ENCODE results near the gene AP2S1. TPM values are rescaled to one million over a fixed set of nuclear protein-coding genes. Genes with fewer than 3 reads are reported as not detected.

AP2S1 gene
- 100 to 1,000 TPM; 101 to 105 TPM for total RNA-seq

DNA sequence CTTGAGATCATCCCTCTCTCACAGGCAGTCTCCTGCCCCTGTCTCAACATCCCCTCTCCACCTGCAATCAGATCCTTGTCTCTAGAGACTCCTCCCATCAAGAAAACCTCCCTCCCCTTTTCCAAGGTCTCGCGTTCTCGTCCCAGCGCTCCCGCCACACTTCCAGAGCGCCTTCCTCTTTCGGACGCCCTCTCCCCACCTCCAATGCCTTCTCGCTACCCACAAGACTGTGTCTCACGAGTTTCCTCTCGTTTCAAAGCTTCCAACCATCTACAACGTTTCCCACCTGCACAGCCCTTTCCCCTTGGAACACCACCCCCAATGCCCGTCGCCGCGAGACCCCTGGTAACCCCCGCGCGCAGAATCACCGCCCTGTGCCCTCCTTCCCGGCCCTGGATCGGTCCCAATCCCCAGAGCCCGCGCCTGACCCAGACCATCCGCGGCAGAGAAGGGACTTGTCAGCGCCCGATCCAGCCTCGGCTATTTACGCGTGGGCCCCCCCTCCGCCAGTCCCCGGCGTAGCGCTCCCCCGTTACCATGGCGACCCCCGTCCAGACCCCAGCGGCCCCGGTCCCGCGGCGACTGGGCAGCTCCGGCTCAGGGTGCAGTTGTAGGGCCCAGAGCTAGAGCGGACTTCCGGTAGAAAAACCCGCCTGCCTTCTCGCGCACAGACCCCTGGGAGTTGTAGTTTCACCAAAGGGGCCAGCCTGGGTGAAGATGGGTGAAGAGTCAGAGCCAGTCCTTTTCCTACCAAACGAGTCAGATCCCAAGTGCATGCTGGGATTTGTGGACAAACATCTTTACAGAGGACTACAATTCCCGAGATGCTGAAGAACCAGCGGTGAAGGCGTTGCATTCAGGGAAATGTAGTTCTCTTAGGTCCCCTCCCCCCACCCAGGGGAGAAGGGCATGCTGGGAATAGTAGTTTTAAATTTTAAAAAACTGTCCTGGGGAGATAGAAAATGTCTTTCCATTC, at the start of gene AP2S1:
Gene AP2S1, minus strand, starts transcription at position 619 of the 976 bp plus-strand sequence. Its CDS starts 80 bp downstream, at position 539.
- peak within 1 kb of the TSS; percentile 98 for H3K4me3 Mint-ChIP-seq
- no peaks in the 10 kb centered on the region for H3K9me3 Mint-ChIP-seq
- ChIA-PET CTCF (interaction anchor here (0.9 to 2.3 kb wide), 6 partner anchors 10 to 141 kb away, joined by 3 to 12 read pairs (median 4); no protein-coding TSS in a partner anchor), POLR2A (interaction anchor here (1.3 to 2.9 kb wide), 3 partner anchors 61 to 100 kb away, joined by 3 to 7 read pairs (median 3); partner anchors contain the start of gene SLC1A5)
- TF ChIP-seq, protein P1, sequence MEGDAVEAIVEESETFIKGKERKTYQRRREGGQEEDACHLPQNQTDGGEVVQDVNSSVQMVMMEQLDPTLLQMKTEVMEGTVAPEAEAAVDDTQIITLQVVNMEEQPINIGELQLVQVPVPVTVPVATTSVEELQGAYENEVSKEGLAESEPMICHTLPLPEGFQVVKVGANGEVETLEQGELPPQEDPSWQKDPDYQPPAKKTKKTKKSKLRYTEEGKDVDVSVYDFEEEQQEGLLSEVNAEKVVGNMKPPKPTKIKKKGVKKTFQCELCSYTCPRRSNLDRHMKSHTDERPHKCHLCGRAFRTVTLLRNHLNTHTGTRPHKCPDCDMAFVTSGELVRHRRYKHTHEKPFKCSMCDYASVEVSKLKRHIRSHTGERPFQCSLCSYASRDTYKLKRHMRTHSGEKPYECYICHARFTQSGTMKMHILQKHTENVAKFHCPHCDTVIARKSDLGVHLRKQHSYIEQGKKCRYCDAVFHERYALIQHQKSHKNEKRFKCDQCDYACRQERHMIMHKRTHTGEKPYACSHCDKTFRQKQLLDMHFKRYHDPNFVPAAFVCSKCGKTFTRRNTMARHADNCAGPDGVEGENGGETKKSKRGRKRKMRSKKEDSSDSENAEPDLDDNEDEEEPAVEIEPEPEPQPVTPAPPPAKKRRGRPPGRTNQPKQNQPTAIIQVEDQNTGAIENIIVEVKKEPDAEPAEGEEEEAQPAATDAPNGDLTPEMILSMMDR (IDR thresholded peaks at IDR 0.05), result no peak
- peak within 1 kb of the TSS; percentile 85 for H3K27ac Mint-ChIP-seq
- intact Hi-C loops (cut with micrococcal nuclease), result no loop called here
- peaks cover 10% of the 10 kb centered on the region for H3K36me3 Mint-ChIP-seq (ENCODE audit: low read depth)
- peak; percentile 96 for DNase-seq
- peak; percentile 99 for ATAC-seq
- no peaks in the 10 kb centered on the region for H3K27me3 Mint-ChIP-seq
- peaks cover 15% of the 10 kb centered on the region for H3K4me1 Mint-ChIP-seq (ENCODE audit: low read depth)

DNA sequence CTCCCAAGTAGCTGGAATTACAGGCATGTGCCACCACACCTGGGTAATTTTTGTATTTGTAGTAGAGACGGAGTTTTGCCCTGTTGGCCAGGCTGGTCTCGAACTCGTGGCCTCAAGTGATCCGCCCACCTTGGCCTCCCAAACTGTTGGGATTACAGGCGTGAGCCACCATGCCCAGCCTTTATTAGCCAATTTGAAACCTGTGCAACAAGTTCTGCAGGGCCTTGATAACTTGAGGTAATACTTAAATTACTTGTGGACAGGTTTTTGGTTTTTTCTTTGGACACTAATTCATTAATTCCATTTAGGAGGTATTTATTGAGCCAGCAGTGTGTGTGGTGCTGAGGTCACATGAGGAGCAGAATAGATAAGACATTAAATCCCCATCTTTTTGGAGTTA, 49.7 kb upstream of the AP2S1 start:
- CTCF ChIA-PET, result interaction anchor here (1.8 kb wide), 1 partner anchor 113 kb away, joined by 5 read pairs; no protein-coding TSS in a partner anchor
- TF ChIP-seq, protein P1 (IDR thresholded peaks at IDR 0.05), result no peak
- H3K36me3 Mint-ChIP-seq (ENCODE audit: low read depth), result no peaks in the 10 kb centered on the region
- POLR2A ChIA-PET, result interaction anchor here (1.0 kb wide), 1 partner anchor 10 kb away, joined by 3 read pairs; no protein-coding TSS in a partner anchor
- H3K4me3 Mint-ChIP-seq, result no peak overlapping the region
- DNase-seq (no peak), ATAC-seq (no peak)
- no peak overlapping the region for H3K27ac Mint-ChIP-seq
- peaks cover 32% of the 10 kb centered on the region for H3K4me1 Mint-ChIP-seq (ENCODE audit: low read depth)
- H3K9me3 Mint-ChIP-seq, result no peaks in the 10 kb centered on the region
- no peaks in the 10 kb centered on the region for H3K27me3 Mint-ChIP-seq
- intact Hi-C loops (cut with micrococcal nuclease), result no loop called here

DNA sequence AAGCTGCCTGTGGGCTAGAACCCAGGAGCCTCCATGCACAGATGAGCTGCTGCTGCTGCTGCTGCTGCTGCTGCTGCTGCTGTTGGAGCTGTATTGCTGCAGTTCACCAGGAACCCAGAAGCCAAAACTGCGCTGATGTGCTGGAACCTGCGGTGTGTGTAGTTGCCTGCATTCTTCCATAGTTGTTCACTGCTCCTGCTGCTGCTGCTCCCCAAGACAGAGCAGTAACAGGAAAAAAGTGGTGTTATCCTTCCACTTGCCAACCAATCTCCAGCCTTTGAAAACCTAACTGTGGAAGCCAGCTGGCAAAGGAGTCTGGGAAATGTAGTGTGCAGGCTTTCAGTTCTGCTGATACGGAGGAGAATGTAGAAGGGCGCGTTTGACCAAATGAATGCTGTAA, 48.1 kb upstream of the AP2S1 start:
- Mint-ChIP-seq H3K4me1 (ENCODE audit: low read depth) (peaks cover 35% of the 10 kb centered on the region), H3K27ac (no peak overlapping the region), H3K4me3 (no peak overlapping the region), H3K9me3 (no peaks in the 10 kb centered on the region), H3K27me3 (no peaks in the 10 kb centered on the region), H3K36me3 (ENCODE audit: low read depth) (no peaks in the 10 kb centered on the region)
- ChIA-PET CTCF (interaction anchor here (1.1 to 1.8 kb wide), 3 partner anchors 10 to 114 kb away, joined by 3 to 7 read pairs (median 5); no protein-coding TSS in a partner anchor), POLR2A (no interaction called here)
- TF ChIP-seq, protein P1 (IDR thresholded peaks at IDR 0.05), result no peak
- intact Hi-C loops (cut with micrococcal nuclease), result no loop called here
- DNase-seq (no peak), ATAC-seq (no peak)

DNA sequence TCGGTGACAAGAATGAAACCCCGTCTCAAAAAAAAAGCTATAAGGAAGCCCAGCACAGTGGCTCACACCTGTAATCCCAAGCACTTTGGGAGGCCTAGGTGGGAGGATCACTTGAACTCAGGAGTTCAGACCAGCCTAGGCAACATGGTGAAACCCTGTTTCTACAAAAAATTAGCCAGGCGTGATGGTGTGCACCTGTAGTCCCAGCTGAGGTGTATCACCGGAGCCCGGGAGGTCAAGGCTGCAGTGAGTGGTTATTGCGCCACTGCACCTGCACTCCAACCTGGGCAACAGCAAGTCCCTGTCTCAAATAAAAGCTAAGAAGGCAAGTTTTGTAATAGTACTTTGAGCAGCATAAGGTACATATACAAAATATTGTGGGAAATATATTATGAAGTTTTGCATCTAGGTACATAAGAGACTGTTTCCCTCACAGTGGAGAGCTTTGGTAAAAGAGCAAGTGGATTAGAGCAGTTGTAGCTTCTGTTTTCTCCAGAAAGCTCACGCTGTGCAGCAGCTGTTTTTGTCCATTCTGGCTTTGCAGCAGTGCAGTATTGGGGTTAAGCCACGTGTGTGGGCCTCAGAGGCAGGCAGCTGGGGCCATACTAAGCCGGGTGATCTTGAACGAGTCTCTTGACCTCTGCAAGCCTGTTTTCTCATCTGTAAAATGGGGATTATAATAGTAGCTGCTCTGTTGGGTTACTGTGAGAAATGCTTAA, 45.6 kb upstream of the AP2S1 start:
- no peak for ATAC-seq
- Mint-ChIP-seq H3K27me3 (no peaks in the 10 kb centered on the region), H3K27ac (no peak overlapping the region), H3K4me1 (ENCODE audit: low read depth) (peaks cover 33% of the 10 kb centered on the region), H3K4me3 (no peak overlapping the region), H3K36me3 (ENCODE audit: low read depth) (no peaks in the 10 kb centered on the region), H3K9me3 (no peaks in the 10 kb centered on the region)
- POLR2A ChIA-PET, result interaction anchor here (0.6 kb wide), 1 partner anchor 434 kb away, joined by 3 read pairs; no protein-coding TSS in a partner anchor
- intact Hi-C loops (cut with micrococcal nuclease), result no loop called here
- TF ChIP-seq, protein P1 (IDR thresholded peaks at IDR 0.05), result no peak
- CTCF ChIA-PET, result interaction anchor here (0.6 to 1.9 kb wide), 6 partner anchors 9 to 117 kb away, joined by 3 to 10 read pairs (median 4); no protein-coding TSS in a partner anchor
- no peak for DNase-seq

Data from activated CD8-positive, alpha-beta T cell treated with anti-CD3 and anti-CD28 coated beads for 36 hours (primary cell).